GM13976 (cell line): ENCODE data around the gene HPSE2.

ENCODE experiments used
- DNase-seq: peaks from one replicate; pipeline ENCODE4 v3.0.0; 2012; ENCODE audit warnings: low spot score
- CTCF ChIP-seq: IDR thresholded peaks from 2 replicates; pipeline ENCODE4 v1.5.1; 2012; ENCODE audit warnings: borderline replicate concordance, mild to moderate bottlenecking; ENCODE audit not compliant: insufficient read depth; ENCODE audit errors: extremely low read depth, missing control alignments, control extremely low read depth
- in situ Hi-C: fragments of 300-500 bp; cut with MboI; formaldehyde crosslinking; loops from one replicate; pipeline ENCODE4 v1.12.0; 2022; ENCODE audit warnings: low sequenced_read_pairs, mixed read lengths, inconsistent platforms; ENCODE audit not compliant: unreplicated experiment

Gene HPSE2

DNA sequence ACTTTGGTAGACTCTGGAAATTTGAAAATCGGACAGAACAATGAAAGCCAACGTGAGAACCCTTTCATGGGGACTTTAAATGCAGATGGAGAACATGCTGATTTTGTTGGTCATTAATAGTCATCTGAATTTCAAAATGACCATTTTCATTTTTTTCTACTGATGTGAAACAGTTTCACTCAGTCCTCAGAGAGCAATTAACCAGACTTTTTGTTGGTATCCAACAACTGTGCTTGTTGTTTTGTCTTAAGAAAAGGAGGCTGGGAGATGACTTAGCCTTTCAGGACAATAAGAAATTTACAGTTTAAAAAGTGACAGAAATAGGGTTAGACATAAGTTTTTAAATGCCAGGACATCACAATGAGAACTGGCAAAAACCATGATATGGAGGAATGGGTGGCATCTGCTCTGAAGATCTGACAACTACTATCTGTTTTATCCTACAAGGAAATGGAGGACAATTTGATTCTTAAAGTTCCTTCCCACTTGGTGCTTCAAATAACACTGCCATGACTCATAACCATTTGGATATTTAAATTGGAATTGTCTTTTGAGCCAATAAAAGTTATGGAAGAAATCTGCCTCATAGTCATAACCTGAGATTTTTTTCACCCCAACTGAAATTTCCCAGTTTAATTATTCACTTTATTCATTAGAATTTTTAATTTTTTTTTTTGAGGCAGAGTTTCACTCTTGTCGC, 701.8 kb downstream of the HPSE2 start:
- TF ChIP-seq CTCF, result no peak
- no peak for DNase-seq
- in situ Hi-C loops, result no loop called here

DNA sequence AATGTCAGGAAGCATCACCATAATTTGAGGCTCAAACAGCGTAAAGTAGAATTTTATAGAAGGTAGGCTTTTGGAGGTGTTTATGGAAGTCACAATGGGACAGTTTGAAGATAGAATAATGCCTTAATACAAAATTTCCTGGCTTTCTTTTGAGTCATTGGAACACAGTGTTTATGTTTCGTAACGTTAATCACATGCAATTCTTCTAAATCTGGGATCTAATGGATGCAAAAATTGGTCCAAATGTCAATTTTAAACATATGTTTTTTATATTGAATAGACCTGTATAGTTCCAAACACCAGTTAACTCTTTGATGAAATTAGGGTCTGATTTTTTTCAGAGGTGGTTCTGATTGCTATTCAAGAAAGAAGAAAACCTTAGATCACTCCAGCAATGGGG, 702.4 kb downstream of the HPSE2 start:
- DNase-seq, result no peak
- in situ Hi-C loops, result no loop called here
- no peak for TF ChIP-seq CTCF

DNA sequence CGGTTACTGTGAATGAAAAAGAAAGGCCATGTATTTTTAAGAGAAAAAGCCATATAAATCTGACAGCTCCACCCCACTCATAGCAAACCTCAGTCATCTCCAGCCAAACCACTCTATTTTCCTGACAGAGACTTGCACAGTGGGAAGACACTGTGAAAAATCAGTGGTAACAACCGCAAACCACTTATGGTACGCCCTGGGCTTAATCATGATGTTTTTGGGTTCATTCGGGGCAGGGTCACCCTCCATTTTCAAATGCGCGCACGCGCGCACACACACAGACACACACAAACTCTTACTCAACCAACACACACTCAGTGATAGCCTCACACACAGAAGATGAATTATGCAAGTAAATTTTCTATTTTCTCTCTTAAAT, 706.9 kb downstream of the HPSE2 start:
- in situ Hi-C loops, result no loop called here
- no peak for TF ChIP-seq CTCF
- DNase-seq, result no peak

GRCh38 chr10:98528166-98528804, 707.4 kb downstream of the HPSE2 start:
- no peak for DNase-seq
- no peak for TF ChIP-seq CTCF
- in situ Hi-C loops, result no loop called here

DNA sequence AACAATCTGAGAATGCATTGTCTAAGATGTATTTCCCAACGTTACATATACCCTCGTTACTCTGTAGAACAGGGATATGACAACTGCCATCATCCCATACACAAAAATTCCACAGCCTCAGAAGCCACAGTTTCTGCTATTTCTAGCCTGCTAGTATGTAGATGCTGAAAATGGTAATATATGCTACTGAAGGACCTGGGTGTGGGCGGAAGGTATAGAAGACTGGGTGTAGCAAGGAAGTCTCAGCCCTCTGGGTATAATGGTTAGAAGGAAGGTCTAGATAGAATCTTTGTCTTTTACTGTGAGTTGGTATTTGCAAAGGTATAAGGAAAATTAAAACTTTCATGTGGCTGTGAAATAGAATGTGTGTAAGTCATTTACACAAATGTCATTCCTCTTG, 709.7 kb downstream of the HPSE2 start:
- no peak for TF ChIP-seq CTCF
- in situ Hi-C loops, result no loop called here
- DNase-seq, result no peak

DNA sequence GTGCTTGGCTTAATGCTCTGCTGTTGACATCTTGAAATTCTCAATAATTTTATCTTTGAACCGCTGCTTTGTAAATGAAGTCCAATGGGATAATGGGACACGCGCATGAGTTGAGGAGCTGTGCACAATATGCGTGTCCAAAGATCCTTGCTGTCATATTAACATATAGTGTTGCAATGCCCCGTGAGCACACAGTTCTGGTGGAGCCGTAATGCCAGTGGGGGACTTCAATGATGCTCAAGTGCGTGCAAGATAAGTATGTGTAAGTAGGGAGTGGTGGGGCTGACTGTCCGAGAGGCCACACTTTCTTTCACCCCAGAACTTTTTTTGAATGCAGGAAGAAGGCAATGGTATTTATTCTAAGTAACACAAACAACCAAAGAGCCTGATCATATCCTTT, 711.5 kb downstream of the HPSE2 start:
- DNase-seq, result no peak
- in situ Hi-C loops, result no loop called here

More for the DNA sequence above, 711.5 kb downstream of the HPSE2 start:
- TF ChIP-seq CTCF, result no peak
